Measurements from ENCODE around the gene TAS1R2. TPM values are rescaled to one million over a fixed set of nuclear protein-coding genes. Genes with fewer than 3 reads are reported as not detected.

The TAS1R2 gene
- total and polyA plus RNA-seq, 9 of the 15 experiments (the other 6 are each of a cell fraction or from before 2014, with no cell fraction given), result not detected

GRCh38 chr1:18817795-18818435 lies 41.5 kb downstream of the TAS1R2 start:
- Histone ChIP-seq H3K36me3 (ENCODE audit: control insufficient read depth, insufficient read depth, low read length) (no peaks in the 10 kb centered on the region), H3K4me2 (ENCODE audit: insufficient read depth, low read length) (no peak overlapping the region), H3K4me1 (replicated peaks in 1 of 2; ENCODE audit: control insufficient read depth in 2 of 2, insufficient read depth in 2 of 2, low read length in 2 of 2) (peaks cover 0 to 13% of the 10 kb centered on the region in 2 experiments; a peak in 2 of 5 replicates), H3K27me3 (ENCODE audit: control insufficient read depth in 2 of 2, insufficient read depth in 2 of 2, low read length in 2 of 2) (peaks cover 5 to 50% of the 10 kb centered on the region in 2 experiments), H3K9me1 (ENCODE audit: control insufficient read depth, insufficient read depth, low read length) (no peaks in the 10 kb centered on the region), H3K27ac (ENCODE audit: extremely low read depth, low read depth, low read length) (no peak overlapping the region), H3K9ac (ENCODE audit: insufficient read depth in 1 of 2, low read depth in 2 of 2, low read length in 2 of 2) (no peak overlapping the region), H3K4me3 (no peak overlapping the region), H2AFZ (ENCODE audit: low read depth, low read length) (no peak overlapping the region), H3K9me3 (replicated peaks; ENCODE audit: control insufficient read depth, insufficient read depth, low read depth, low read length) (no peaks in the 10 kb centered on the region), H3K79me2 (ENCODE audit: control insufficient read depth, insufficient read depth, low read length) (no peaks in the 10 kb centered on the region), H4K20me1 (replicated peaks; ENCODE audit: control insufficient read depth, insufficient read depth, low read length) (peaks cover 21% of the 10 kb centered on the region; the same call in 1 of the 2 replicates)
- intact Hi-C loops (cut with micrococcal nuclease) (no loop called here), in situ Hi-C loops (cut with MboI) (no loop called here)
- no TSS peak for BruUV-seq (replicated peaks)
- DNase-seq (ENCODE audit: extremely low read depth in 1 of 4, low spot score in 3 of 4), result no peak
- WGBS (ENCODE audit: insufficient coverage, low coverage, missing lambda C conversion rate), result 8% methylated on average over 20 of the region's 22 CpGs
- POLR2A ChIA-PET, result interaction anchor here (0.5 to 1.0 kb wide), 3 partner anchors 18 to 93 kb away, joined by 3 to 4 read pairs (median 3); no protein-coding TSS in a partner anchor
- no peak for ATAC-seq
- no peak for FAIRE-seq
- CTCF ChIA-PET (ENCODE audit: low intra/inter-chr PET ratio), result interaction anchor here (5.7 kb wide), 1 partner anchor 220 kb away, joined by 73 read pairs; no protein-coding TSS in a partner anchor
- TF ChIP-seq TFAP4 (CRISPR knock-in tag; IDR thresholded peaks at IDR 0.05; ENCODE audit: borderline replicate concordance) (no peak), MYNN (IDR thresholded peaks at IDR 0.05) (no peak), MYNN (CRISPR knock-in tag; IDR thresholded peaks at IDR 0.05) (no peak), NKRF (IDR thresholded peaks at IDR 0.05; ENCODE audit: borderline replicate concordance) (no peak), CAMTA2 (CRISPR knock-in tag; conservative IDR thresholded peaks at IDR 0.05) (no peak), ZBTB5 (IDR thresholded peaks at IDR 0.05) (no peak), SOX6 (IDR thresholded peaks at IDR 0.05) (no peak), NCOA4 (IDR thresholded peaks at IDR 0.05; ENCODE audit: partially characterized antibody) (no peak), ZKSCAN8 (CRISPR knock-in tag; IDR thresholded peaks at IDR 0.05) (no peak), IFI16 (CRISPR knock-in tag; IDR thresholded peaks at IDR 0.05) (no peak), TGIF2 (CRISPR knock-in tag; IDR thresholded peaks at IDR 0.05) (no peak), CTCFL (IDR thresholded peaks at IDR 0.05; ENCODE audit: borderline replicate concordance, insufficient read depth, low read depth, low read length, poor library complexity, severe bottlenecking) (no peak), ZNF24 (IDR thresholded peaks at IDR 0.05) (no peak), JUNB (CRISPR knock-in tag; conservative IDR thresholded peaks at IDR 0.05) (no peak), ZNF778 (CRISPR knock-in tag; IDR thresholded peaks at IDR 0.05) (no peak), TBP (optimal IDR thresholded peaks at IDR 0.05; ENCODE audit: low read depth, low read length) (no peak)
